GM12878 (cell line): ENCODE data around the gene ARHGAP5. TPM values are rescaled to one million over a fixed set of nuclear protein-coding genes. Genes with fewer than 3 reads are reported as not detected.

Experiments used
- CREB1 ChIP-seq: IDR thresholded peaks from 2 replicates; pipeline ENCODE4 v1.6.1; 2012; ENCODE audit warnings: low read depth, mild to moderate bottlenecking, inconsistent platforms
- NFIC ChIP-seq: IDR thresholded peaks from 2 replicates; pipeline ENCODE4 v1.6.1; 2012; ENCODE audit warnings: low read depth, mild to moderate bottlenecking, inconsistent platforms, low read length, moderate library complexity
- SRF ChIP-seq, 2 experiments: IDR thresholded peaks; 2 replicates each; pipeline ENCODE4 v1.6.1; 2011; ENCODE audit warnings: low read depth in 2 of 2, low read length in 2 of 2, mild to moderate bottlenecking in 1 of 2, moderate library complexity in 1 of 2
- ZBED1 ChIP-seq: IDR thresholded peaks from 2 replicates; pipeline ENCODE4 v1.6.1; 2016; ENCODE audit warnings: borderline replicate concordance
- polyA plus RNA-seq, 11 experiments: library from polyadenylated mRNA; depleted of rRNA in 4 of 11; unstranded in 6 of 11; stranded (reverse) in 5 of 11; fragments of >200 nt; fragmentation: Nextera tagmentation in 4 of 11; fragmentation: Illumina TruSeq in 1 of 11; extraction: Ambion mirVana in 4 of 11; extraction: Trizol in 1 of 11; gene quantifications; 1 replicate in 1 of 11; 2 replicates in 10 of 11; pipeline versions ENCODE4 v1.2.1 to v1.2.3, GENCODE V29; 2011 to 2016; ENCODE audit warnings: inconsistent platforms in 2 of 11, missing spikeins in 2 of 11, low read depth in 1 of 11
- total RNA-seq, 4 experiments: library from RNA; depleted of rRNA in 3 of 4; stranded (reverse); fragments of >200 nt in 3 of 4; fragmentation: Illumina TruSeq in 1 of 4; extraction: Trizol in 1 of 4; gene quantifications; 2 replicates each; pipeline versions ENCODE4 v1.2.1 to v1.2.3, GENCODE V29; 2013 to 2021
- TF ChIP-seq, protein P1 (sequence below): fragments of 450-650 bp; IDR thresholded peaks from 2 replicates; pipeline ENCODE4 v1.6.1; 2018; ENCODE audit warnings: mild to moderate bottlenecking, low read depth, moderate library complexity; ENCODE audit not compliant: partially characterized antibody
- TF ChIP-seq, protein P2 (sequence below): IDR thresholded peaks from 2 replicates; pipeline ENCODE4 v1.6.1; 2012; ENCODE audit warnings: mild to moderate bottlenecking, low read depth, low read length
- TF ChIP-seq, protein P3 (sequence below): fragments of 450-650 bp; IDR thresholded peaks from 2 replicates; pipeline ENCODE4 v1.6.1; 2016; ENCODE audit warnings: mild to moderate bottlenecking

The ARHGAP5 gene
- total and polyA plus RNA-seq, 10 of the 15 experiments (the other 5 are each of a cell fraction or from before 2014, with no cell fraction given): 0.91 to 19.6 (median 7.2) TPM

DNA sequence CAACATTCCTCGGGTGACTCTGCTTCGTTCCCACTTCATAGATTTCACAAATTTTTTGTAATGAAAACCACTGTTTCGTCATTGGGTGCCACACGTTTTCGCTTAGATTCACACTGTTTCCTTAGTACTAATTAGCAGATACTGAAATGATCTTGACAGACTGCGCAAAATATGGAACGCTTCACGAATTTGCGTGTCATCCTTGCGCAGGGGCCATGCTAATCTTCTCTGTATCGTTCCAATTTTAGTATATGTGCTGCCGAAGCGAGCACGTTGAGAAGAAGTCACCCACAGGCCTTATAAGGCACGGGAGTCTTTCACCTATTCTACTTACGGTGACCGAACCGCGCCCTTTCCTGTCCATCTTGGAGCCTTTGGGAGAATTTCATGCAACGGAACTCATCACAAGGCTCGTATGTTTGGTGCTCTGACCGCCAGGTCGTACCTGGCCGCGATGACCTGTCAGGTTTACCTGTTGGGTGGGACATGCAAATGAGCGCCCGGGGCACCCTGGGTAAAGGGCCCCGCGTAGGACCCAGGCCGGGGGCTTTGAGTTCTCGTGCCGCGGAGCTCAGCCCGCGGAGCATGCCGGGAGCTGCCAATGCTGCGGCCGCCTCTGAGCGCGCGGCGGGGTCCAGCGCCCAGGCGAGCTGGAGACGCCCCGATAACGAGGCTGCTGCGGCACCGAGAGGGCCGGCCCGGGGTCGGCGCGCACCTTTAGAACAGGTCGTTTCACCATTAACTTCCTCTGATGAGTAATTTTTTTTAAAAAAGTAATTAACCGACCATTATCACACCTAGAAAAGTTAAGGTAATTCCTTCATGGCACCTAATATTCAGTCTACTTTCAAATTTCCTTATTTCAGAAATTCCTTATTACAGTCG lies 126.1 kb downstream of the ARHGAP5 start, which contains the start of gene RNU6-8 (continued):
- TF ChIP-seq, protein P1, sequence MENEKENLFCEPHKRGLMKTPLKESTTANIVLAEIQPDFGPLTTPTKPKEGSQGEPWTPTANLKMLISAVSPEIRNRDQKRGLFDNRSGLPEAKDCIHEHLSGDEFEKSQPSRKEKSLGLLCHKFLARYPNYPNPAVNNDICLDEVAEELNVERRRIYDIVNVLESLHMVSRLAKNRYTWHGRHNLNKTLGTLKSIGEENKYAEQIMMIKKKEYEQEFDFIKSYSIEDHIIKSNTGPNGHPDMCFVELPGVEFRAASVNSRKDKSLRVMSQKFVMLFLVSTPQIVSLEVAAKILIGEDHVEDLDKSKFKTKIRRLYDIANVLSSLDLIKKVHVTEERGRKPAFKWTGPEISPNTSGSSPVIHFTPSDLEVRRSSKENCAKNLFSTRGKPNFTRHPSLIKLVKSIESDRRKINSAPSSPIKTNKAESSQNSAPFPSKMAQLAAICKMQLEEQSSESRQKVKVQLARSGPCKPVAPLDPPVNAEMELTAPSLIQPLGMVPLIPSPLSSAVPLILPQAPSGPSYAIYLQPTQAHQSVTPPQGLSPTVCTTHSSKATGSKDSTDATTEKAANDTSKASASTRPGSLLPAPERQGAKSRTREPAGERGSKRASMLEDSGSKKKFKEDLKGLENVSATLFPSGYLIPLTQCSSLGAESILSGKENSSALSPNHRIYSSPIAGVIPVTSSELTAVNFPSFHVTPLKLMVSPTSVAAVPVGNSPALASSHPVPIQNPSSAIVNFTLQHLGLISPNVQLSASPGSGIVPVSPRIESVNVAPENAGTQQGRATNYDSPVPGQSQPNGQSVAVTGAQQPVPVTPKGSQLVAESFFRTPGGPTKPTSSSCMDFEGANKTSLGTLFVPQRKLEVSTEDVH: no peak
- TF ChIP-seq CREB1: peak; percentile 41; the same call in 1 of the 2 replicates
- no peak for TF ChIP-seq NFIC
- TF ChIP-seq SRF (IDR thresholded peaks at IDR 0.05; ENCODE audit: low read depth in 2 of 2, low read length in 2 of 2): no peak
- TF ChIP-seq, protein P2, sequence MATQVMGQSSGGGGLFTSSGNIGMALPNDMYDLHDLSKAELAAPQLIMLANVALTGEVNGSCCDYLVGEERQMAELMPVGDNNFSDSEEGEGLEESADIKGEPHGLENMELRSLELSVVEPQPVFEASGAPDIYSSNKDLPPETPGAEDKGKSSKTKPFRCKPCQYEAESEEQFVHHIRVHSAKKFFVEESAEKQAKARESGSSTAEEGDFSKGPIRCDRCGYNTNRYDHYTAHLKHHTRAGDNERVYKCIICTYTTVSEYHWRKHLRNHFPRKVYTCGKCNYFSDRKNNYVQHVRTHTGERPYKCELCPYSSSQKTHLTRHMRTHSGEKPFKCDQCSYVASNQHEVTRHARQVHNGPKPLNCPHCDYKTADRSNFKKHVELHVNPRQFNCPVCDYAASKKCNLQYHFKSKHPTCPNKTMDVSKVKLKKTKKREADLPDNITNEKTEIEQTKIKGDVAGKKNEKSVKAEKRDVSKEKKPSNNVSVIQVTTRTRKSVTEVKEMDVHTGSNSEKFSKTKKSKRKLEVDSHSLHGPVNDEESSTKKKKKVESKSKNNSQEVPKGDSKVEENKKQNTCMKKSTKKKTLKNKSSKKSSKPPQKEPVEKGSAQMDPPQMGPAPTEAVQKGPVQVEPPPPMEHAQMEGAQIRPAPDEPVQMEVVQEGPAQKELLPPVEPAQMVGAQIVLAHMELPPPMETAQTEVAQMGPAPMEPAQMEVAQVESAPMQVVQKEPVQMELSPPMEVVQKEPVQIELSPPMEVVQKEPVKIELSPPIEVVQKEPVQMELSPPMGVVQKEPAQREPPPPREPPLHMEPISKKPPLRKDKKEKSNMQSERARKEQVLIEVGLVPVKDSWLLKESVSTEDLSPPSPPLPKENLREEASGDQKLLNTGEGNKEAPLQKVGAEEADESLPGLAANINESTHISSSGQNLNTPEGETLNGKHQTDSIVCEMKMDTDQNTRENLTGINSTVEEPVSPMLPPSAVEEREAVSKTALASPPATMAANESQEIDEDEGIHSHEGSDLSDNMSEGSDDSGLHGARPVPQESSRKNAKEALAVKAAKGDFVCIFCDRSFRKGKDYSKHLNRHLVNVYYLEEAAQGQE: no peak
- TF ChIP-seq ZBED1: no peak; the same call in 1 of the 2 replicates
- TF ChIP-seq, protein P3, sequence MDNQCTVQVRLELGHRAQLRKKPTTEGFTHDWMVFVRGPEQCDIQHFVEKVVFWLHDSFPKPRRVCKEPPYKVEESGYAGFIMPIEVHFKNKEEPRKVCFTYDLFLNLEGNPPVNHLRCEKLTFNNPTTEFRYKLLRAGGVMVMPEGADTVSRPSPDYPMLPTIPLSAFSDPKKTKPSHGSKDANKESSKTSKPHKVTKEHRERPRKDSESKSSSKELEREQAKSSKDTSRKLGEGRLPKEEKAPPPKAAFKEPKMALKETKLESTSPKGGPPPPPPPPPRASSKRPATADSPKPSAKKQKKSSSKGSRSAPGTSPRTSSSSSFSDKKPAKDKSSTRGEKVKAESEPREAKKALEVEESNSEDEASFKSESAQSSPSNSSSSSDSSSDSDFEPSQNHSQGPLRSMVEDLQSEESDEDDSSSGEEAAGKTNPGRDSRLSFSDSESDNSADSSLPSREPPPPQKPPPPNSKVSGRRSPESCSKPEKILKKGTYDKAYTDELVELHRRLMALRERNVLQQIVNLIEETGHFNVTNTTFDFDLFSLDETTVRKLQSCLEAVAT: peak; percentile 35; the same call in 1 of the 2 replicates
